GM21737 (cell line): ENCODE measurements around the gene GPR139.

Experiments used
- ATAC-seq: cut with Tn5 transposase; IDR thresholded peaks from one replicate; pipeline ENCODE4 v1.9.1; 2021; ENCODE audit warnings: mild to moderate bottlenecking, moderate library complexity; ENCODE audit not compliant: unreplicated experiment

GPR139 gene

DNA sequence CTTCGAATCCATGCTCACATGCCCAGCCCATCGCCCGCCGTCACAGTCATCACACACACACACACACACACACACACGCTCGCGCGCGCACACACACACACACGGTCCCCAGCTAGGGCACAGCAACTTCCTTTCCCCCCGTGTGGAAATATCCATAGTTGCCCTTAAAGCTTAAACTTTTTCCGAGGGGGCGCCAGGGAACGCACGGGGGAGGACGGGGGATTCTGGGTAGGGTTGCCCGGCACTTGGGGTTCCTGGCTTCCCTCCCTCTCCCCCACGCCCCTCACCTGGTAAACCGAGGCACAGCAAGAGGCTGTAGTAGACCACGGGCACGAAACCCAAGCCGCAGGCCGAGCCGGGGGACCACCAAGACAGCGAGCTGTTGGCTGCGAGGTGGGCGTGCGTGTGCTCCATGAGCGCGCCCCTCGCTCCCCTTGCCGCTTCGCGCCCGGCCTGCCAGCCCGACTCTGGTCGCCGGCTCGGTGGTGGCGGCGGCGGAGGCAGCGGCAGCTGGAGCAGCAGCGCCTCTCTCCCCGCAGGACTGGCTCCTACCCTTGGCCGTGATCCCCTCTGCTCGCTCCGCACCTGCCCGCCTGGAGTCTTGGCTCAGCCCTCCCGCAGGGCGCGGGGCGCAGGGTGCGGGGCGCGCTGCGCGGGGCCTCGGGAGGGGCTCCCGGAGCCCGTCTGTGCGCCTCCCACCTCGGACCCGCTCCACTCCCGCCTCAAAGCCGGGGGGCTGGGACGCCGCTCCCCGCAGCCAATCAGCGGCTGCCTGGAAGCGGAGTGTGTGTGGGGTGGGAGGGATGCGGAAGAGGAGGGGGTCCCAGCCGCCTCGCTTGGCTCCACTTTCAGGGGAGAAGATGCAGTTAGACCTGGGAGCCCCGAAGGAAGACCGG is at the start of gene GPR139:
GPR139 (minus strand) TSS at position 688 of the 896 bp plus-strand sequence; CDS start at position 414, 274 bp downstream.
- ATAC-seq, result no peak

GRCh38 chr16:20122011-20122410 is 48.3 kb upstream of the GPR139 start:
- ATAC-seq, result no peak

DNA sequence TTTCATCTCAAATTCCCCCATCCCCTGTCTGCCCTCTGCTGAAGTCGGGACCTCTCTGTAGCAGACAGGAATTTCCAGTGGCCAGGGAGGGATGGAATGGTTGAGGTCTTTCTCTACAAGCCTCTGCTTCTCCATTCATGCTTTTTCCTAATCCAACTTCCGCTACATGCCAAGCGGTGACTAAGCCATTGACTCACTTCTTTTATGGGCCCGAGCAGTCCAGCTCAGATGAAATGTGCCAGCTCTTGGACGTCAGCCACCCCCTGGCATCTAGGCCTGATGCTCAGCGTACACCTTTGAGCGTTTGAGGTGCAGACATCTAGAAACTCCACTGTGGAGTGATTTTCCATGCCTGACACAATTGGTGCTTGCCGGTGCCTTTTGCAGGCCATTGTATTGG is 40.7 kb upstream of the GPR139 start:
- no peak for ATAC-seq

DNA sequence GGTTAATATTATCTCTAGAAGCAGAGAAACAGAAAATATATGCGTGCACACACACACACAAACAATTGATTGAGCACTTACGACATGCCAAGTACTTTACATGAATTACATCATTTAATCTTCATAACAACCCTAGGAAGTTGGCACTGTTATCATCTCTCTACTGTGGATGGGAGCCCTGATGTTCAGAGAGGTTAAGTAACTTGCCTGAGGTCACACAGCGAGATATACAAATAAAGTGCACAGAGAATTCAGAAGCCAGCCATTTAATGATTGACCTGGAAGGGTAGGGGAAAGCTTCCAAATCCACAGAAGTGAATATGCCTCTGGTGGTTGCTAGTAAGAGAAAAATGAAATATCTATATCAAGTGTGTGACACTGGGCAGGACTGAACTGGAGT is 37.5 kb upstream of the GPR139 start:
- no peak for ATAC-seq

- no peak for ATAC-seq
Observed at GRCh38 chr16:20107083-20107482, 33.4 kb upstream of the GPR139 start.

- ATAC-seq, result no peak
Observed at GRCh38 chr16:20104563-20105183, 31.0 kb upstream of the GPR139 start.

DNA sequence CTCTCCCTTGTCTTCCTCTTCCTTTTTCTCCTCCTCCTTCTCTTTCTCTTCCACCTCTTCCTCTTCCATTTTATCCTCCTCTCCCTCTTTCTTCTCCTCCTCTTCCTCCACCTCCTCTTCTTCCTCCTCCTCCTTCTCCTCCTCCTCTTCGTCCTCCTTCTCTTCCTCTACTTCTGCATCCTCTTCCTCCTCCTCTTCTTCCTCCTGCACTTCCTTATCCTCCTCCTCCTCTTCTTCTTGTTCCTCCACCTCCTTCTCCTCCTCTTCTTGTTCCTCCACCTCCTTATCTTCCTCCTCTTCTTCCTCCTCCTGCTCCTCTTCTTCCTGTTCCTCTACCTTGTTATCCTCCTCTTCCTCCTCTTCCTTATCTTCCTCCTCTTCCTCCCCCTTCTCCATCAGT is 28.8 kb upstream of the GPR139 start:
- ATAC-seq, result no peak

- no peak for ATAC-seq
Observed at GRCh38 chr16:20102021-20102420, 28.3 kb upstream of the GPR139 start.

- ATAC-seq, result no peak
Observed at GRCh38 chr16:20099375-20099774, 25.7 kb upstream of the GPR139 start.

DNA sequence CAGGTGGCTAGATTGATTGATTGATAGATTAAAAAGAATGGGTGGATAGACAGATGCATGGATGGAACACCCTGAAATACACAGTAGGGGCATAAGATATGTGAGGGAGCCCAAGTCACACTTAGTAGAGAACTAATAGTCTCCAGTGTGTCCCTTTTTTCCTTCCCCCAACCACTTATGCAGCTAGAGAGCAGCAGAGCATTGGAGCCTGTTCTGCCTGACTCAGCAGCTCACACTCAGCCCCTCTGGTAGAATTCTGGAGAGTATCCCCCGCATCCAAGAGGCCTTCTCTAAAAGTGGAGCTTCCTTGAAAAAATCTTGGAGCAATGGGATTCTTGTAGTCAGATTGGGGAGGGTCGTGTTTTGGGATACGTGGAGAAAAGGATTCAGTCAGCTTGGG is 20.5 kb upstream of the GPR139 start:
- ATAC-seq, result no peak

GRCh38 chr16:20089246-20089965 is 15.7 kb upstream of the GPR139 start:
- no peak for ATAC-seq

DNA sequence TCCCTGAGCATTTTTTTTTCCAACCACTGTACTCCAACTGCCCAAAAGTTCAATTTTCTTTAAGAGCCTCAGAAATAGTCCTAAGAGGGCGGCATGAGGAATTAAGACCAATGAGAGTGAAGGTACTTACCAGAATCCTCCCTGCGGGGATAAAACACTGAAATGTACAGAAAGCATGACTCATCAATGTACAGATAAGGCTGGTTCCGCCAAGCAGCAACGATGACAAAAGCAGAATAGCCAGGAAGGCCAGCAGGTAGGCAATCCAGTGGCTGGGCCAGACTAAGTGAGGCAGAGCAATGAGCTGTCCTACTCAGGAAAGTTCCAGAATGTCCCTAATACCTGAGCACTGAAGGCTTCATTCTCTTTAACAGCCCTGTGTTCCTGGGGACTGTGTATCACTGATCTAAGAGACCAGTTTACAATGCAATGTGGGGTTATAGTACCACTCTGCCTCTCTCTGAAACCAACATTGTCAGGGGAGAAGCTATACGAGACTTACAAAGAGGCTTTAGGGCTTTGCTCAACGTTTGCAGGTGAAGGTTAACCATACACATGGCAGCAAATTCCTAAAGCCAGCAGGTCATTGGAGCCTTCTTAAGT is 11.0 kb upstream of the GPR139 start:
- ATAC-seq, result no peak

DNA sequence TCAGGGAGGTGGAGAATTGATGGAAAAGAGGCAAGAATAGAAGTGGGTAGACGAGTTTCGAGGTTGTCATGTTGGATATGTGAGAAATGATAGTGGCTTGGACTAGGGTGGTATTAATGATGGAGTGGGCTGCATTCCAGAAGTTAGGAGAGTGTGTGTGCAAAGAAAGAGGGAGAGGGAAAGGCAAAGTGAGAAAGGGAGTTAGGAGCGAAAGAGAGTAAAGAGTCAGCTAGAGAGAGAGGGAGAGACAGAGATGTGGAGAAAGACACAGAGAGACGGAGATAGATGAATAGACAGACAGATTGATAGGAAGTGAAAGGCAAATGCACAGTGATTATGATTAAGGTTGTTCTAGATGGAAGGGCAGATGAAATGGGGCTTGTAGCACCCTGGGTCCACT is 5.4 kb upstream of the GPR139 start:
- no peak for ATAC-seq

GRCh38 chr16:20075243-20075642 is 1.6 kb upstream of the GPR139 start:
- no peak for ATAC-seq

DNA sequence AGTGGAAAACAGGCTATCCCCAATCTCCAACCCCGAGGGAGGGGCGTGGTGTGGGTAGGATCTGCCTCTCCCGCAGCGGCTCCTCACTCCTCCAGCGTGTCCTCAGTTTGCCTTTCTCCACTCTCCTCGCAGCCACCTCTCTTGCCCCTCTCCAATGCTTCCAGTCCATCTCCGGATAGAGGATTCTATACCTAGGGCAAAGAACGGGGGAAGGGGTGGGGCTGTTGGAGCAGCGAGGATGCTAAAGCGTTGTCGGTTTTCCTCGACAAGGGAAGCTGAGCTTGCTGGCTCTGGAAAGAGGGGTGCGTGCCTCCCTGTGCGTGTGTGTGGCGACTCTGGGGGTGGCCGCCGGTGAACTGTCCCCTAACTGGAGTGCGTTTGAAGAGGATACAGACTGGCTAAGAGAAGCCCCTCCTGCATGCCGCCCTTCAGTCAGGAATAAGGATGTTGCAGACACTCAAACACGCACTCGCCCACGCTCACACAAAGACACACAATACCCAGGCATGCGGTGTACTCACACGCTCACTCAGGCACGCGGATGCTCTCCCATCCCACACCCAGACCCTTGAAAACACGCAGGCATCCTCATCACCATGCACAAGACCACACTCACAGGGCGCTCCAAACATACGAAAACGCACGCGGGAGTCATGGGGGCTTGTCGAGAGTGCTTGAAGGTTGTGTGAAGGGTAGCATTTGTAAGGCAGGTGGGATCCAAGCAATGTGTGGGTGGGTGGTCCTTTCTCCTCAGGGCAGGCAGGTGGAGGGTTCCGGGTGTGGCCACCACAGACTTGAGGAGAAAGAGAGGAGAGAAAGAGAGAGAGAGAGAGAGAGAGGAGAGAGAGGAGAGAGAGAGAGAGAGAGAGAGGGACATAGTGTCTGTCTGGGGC is 655 bp upstream of the GPR139 start:
- ATAC-seq, result no peak

GRCh38 chr16:20072874-20073202 is 852 bp downstream of the GPR139 start:
- ATAC-seq, result no peak

GRCh38 chr16:20072146-20072873 is 1.4 kb downstream of the GPR139 start:
- ATAC-seq, result no peak

DNA sequence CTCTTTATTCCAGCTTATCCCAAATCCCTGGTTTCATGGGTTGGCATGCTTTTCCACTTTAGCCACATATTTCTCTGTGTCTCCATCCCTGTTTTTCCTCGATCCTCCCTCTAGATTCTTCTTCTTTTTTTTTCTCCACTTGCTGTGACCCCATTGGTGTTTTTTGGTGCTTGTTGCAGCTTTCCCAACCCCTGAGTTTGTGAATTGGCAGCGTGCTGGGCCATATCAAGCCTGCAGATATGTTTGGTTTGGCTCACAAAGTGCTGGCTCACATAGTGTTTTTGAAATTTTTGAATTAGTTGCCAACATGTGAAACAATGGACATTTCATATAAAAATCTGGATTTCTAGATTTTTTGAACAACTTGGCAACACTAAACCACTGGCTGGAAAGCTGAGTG is 8.8 kb downstream of the GPR139 start:
- no peak for ATAC-seq

DNA sequence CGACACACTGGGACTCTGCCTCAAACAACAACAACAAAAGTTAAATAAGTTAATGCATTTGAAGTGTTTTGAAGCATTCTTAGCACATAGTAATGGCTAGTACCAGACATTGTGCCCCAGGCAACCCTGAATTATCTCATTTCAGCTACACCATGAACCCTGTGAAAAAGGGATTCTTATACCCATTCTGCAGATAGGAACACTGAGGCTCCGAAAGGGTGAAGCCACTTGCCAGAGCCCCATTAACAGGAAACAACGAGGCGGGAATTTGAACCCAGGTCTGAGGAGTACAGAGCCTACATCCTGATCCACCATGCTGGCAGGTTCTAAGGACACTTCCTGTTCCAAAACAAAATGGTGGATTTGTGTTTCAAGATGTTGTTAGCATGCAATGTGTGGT is 9.2 kb downstream of the GPR139 start:
- no peak for ATAC-seq

GRCh38 chr16:20061132-20061531 is 12.6 kb downstream of the GPR139 start:
- no peak for ATAC-seq
